HepG2 (cell line): ENCODE data around the gene CYP27B1.
"Not testable (repeated sequence)": the region's sequence is repeated elsewhere in the genome, so short reads cannot be mapped to it uniquely, and the experiment has no call there.

Experiments
- FOSL2 ChIP-seq: sonication (generic); formaldehyde crosslinking; IDR thresholded peaks from 2 replicates; pipeline ENCODE4 v1.4.0; 2020; ENCODE audit warnings: missing genetic modification reagents
- SNRNP70 ChIP-seq: fragments of 200-400 bp; formaldehyde crosslinking; IDR thresholded peaks from 2 replicates; pipeline ENCODE4 v1.6.1; 2017; ENCODE audit warnings: mild to moderate bottlenecking, low read depth, low read length, moderate library complexity
- ZMAT3 ChIP-seq: sonication (generic); formaldehyde crosslinking; conservative IDR thresholded peaks from 2 replicates; pipeline ENCODE4 v1.7.0; 2021; ENCODE audit warnings: missing genetic modification reagents
- ZNF18 ChIP-seq: sonication (generic); formaldehyde crosslinking; IDR thresholded peaks from 2 replicates; pipeline ENCODE4 v1.8.0; 2022; ENCODE audit warnings: mild to moderate bottlenecking, missing genetic modification reagents; ENCODE audit not compliant: insufficient replicate concordance
- ZZZ3 ChIP-seq: sonication (generic); formaldehyde crosslinking; IDR thresholded peaks from 2 replicates; pipeline ENCODE4 v1.4.0; 2020; ENCODE audit warnings: missing genetic modification reagents, mild to moderate bottlenecking, borderline replicate concordance

GRCh38 chr12:57774634-57775033 is 7.8 kb upstream of the CYP27B1 start:
- not testable (repeated sequence) for TF ChIP-seq ZMAT3 (CRISPR knock-in tag); ZNF18 (CRISPR knock-in tag); FOSL2 (CRISPR knock-in tag); ZZZ3 (CRISPR knock-in tag); SNRNP70
